ENCODE measurements around the gene NIPAL1.
"Not testable (repeated sequence)": the region's sequence is repeated elsewhere in the genome, so short reads cannot be mapped to it uniquely, and the experiment has no call there.

Gene NIPAL1

DNA sequence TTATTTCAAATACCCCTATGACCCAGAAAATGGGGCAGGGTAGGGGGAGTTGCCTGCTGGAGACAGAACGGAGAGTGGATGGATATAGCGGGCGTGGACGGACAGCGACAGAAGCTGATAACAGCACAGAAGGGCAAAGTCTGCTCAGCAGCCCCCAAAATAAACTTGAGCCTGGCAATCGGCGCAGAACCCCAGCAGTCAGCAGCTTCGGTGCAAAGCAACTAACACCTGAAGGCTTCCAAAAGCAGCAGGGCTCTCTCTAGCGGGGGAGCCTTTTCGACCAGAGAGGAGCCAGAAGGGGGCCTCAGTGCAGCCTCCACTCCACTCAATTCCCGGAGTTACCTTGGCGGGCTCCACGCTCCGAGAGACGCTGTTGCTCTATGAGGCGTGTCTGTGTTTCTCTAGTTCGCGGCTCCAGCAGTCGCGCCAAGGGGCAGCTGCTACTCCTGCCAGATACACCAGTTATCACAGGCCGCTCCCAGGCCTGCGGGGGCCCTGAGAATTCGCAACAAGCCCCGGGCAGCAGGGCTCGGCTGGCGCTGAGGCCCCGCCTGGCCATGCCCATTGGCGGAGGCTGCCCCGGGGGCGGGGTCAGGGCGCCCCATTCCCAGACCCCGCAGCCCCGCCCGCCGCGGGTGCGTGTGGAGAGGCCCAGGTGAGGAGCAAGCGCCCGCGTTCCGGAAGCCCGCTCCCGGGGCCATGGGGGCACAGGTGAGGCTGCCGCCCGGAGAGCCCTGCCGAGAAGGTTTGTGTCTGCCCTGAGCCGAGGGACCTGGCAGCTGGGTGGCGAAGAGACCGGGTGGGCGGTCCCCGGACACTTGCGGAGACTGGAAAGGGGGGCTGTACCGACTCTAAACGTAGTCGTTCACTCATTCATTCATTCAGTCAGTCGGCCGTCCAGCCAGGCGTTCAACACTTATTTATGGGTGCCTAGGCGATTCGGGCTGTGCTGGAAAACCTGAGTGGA is at the start of gene NIPAL1, which contains the start of gene CNGA1:
Gene NIPAL1, plus strand, starts transcription at position 632 of the 967 bp plus-strand sequence. Its CDS starts 68 bp downstream, at position 700.
Gene CNGA1, minus strand, starts transcription at position 541 of the 967 bp plus-strand sequence. CDS start 63,992 bp downstream, outside the sequence.
- peaks cover 2% of the 10 kb centered on the region for H3K27me3 Mint-ChIP-seq
- H3K36me3 Mint-ChIP-seq, result no peaks in the 10 kb centered on the region
- no peaks in the 10 kb centered on the region for H3K9me3 Mint-ChIP-seq (ENCODE audit: low read depth)
- peak within 1 kb of the TSS; percentile 90 for H3K4me3 Mint-ChIP-seq
- peaks cover 20% of the 10 kb centered on the region for H3K4me1 Mint-ChIP-seq (ENCODE audit: low read depth)
- peak within 1 kb of the TSS; percentile 54 for H3K27ac Mint-ChIP-seq

GRCh38 chr4:47968847-47969246 is 47.7 kb upstream of the NIPAL1 start:
- Mint-ChIP-seq H3K4me3 (no peak overlapping the region), H3K4me1 (ENCODE audit: low read depth) (no peaks in the 10 kb centered on the region), H3K9me3 (ENCODE audit: low read depth) (no peaks in the 10 kb centered on the region), H3K27ac (no peak overlapping the region), H3K36me3 (peaks cover 5% of the 10 kb centered on the region), H3K27me3 (peaks cover 6% of the 10 kb centered on the region)

- Mint-ChIP-seq H3K27me3 (peaks cover 6% of the 10 kb centered on the region), H3K9me3 (ENCODE audit: low read depth) (no peaks in the 10 kb centered on the region), H3K36me3 (peaks cover 5% of the 10 kb centered on the region), H3K4me1 (ENCODE audit: low read depth) (no peaks in the 10 kb centered on the region), H3K4me3 (no peak overlapping the region), H3K27ac (no peak overlapping the region)
These were observed 44.4 kb upstream of the NIPAL1 start for GRCh38 chr4:47972181-47972580.

DNA sequence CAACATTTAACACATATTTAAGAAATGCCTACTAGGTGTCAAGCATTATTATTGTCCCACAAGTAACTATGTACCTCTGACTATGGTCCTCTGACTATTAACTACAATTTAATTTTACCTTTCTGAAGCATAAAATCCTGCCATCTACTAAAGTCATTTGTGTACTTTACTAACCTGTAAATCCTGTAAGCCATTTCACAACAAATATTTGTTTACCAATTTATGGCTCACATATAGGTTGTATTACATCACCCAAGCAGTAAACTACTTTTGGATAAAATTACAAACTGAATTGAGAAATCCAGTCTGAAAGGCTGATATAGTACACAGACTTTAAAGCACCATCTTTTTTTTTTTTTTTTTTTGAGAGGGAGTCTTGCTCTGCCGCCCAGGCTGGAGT is 43.9 kb upstream of the NIPAL1 start:
- H3K36me3 Mint-ChIP-seq, result peaks cover 5% of the 10 kb centered on the region
- no peaks in the 10 kb centered on the region for H3K4me1 Mint-ChIP-seq (ENCODE audit: low read depth)

DNA sequence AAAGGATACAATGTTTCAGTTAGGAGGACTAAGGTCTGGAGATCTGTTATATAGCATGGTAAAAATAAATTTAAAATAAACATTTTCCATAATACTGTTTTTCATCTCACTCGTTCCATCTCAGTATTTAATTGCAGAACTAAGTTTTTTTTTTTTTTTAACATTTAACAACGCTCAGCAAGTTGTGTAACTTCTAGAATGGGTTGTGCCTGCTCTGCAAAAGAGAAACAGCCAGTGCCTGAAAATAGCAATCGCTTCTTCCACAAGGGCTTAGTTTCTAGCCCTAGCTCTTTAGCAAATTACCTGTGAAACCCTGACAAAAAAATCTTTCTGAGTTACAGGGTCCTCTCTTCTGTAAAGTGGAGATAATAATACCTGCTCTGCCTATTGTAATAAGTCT is 42.0 kb upstream of the NIPAL1 start:
- Mint-ChIP-seq H3K27me3 (peaks cover 3% of the 10 kb centered on the region), H3K4me1 (ENCODE audit: low read depth) (no peaks in the 10 kb centered on the region), H3K4me3 (no peak overlapping the region), H3K36me3 (peaks cover 2% of the 10 kb centered on the region), H3K9me3 (ENCODE audit: low read depth) (no peaks in the 10 kb centered on the region), H3K27ac (no peak overlapping the region)

More for the DNA sequence above, 43.9 kb upstream of the NIPAL1 start:
- no peaks in the 10 kb centered on the region for H3K9me3 Mint-ChIP-seq (ENCODE audit: low read depth)
- H3K27ac Mint-ChIP-seq, result no peak overlapping the region
- no peak overlapping the region for H3K4me3 Mint-ChIP-seq
- H3K27me3 Mint-ChIP-seq, result peaks cover 6% of the 10 kb centered on the region

- no peak overlapping the region for H3K27ac Mint-ChIP-seq
- H3K9me3 Mint-ChIP-seq (ENCODE audit: low read depth), result peaks cover 12% of the 10 kb centered on the region
- H3K36me3 Mint-ChIP-seq, result peaks cover 8% of the 10 kb centered on the region
- H3K4me3 Mint-ChIP-seq, result no peak overlapping the region
- H3K4me1 Mint-ChIP-seq (ENCODE audit: low read depth), result peaks cover 22% of the 10 kb centered on the region
- no peaks in the 10 kb centered on the region for H3K27me3 Mint-ChIP-seq
These were observed 26.4 kb upstream of the NIPAL1 start for GRCh38 chr4:47990145-47990544.

- peaks cover 22% of the 10 kb centered on the region for H3K4me1 Mint-ChIP-seq (ENCODE audit: low read depth)
- peaks cover 12% of the 10 kb centered on the region for H3K9me3 Mint-ChIP-seq (ENCODE audit: low read depth)
These were observed 24.1 kb upstream of the NIPAL1 start for GRCh38 chr4:47992475-47992874.

DNA sequence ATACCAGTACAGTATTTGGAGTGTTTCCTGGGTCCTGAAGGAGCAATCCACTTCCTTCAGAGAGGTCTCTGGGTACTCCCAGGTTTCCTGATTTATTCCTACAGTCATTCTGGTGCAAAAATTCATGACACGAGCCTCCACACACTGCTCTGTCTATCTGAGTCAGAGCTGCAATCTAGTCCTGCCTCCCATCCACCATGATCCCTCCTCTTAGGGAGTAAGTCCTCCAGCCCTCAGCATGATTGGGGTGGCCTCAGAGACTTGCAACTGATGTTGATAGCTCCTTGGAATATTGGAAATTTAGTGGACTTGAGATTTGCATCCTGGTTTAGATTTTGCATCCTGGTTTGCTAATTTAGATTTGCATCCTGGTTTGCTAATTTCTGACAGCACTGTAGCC is 20.6 kb upstream of the NIPAL1 start:
- H3K27ac Mint-ChIP-seq, result no peak overlapping the region
- peaks cover 6% of the 10 kb centered on the region for H3K9me3 Mint-ChIP-seq (ENCODE audit: low read depth)
- H3K27me3 Mint-ChIP-seq, result no peaks in the 10 kb centered on the region
- no peak overlapping the region for H3K4me3 Mint-ChIP-seq
- H3K4me1 Mint-ChIP-seq (ENCODE audit: low read depth), result peaks cover 22% of the 10 kb centered on the region
- H3K36me3 Mint-ChIP-seq, result peaks cover 11% of the 10 kb centered on the region

More at GRCh38 chr4:47992475-47992874, 24.1 kb upstream of the NIPAL1 start:
- H3K27ac Mint-ChIP-seq, H3K4me3 Mint-ChIP-seq, H3K36me3 Mint-ChIP-seq, H3K27me3 Mint-ChIP-seq: not testable (repeated sequence)

- Mint-ChIP-seq H3K27ac (no peak overlapping the region), H3K27me3 (no peaks in the 10 kb centered on the region), H3K36me3 (peaks cover 8% of the 10 kb centered on the region), H3K9me3 (ENCODE audit: low read depth) (no peaks in the 10 kb centered on the region), H3K4me1 (ENCODE audit: low read depth) (no peaks in the 10 kb centered on the region), H3K4me3 (no peak overlapping the region)
These were observed 14.3 kb upstream of the NIPAL1 start for GRCh38 chr4:48002267-48002666.

DNA sequence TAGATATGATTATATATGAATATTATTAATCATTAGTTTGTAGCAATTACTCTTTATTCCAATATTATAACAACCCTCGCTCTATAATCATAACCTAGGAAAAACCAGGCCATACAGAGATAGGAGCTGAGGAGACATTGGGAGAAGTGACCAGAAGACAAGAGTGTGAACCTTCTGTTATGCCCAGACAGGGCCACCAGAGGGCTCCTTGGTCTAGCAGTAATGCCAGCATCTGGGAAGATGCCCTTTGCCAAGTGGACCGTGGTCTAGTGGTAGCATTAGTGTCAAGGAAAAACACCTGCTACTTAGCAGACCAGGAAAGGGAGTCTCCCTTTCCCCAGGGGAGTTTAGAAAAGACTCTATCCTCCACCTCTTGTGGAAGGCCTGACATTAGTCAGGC is 13.0 kb upstream of the NIPAL1 start:
- not testable (repeated sequence) for H3K27ac Mint-ChIP-seq; H3K9me3 Mint-ChIP-seq (ENCODE audit: low read depth); H3K36me3 Mint-ChIP-seq; H3K27me3 Mint-ChIP-seq; H3K4me3 Mint-ChIP-seq; H3K4me1 Mint-ChIP-seq (ENCODE audit: low read depth)

- H3K4me3 Mint-ChIP-seq, result no peak overlapping the region
- H3K4me1 Mint-ChIP-seq (ENCODE audit: low read depth), result no peaks in the 10 kb centered on the region
- H3K36me3 Mint-ChIP-seq, result peaks cover 4% of the 10 kb centered on the region
- H3K9me3 Mint-ChIP-seq (ENCODE audit: low read depth), result no peaks in the 10 kb centered on the region
- H3K27me3 Mint-ChIP-seq, result peaks cover 3% of the 10 kb centered on the region
- no peak overlapping the region for H3K27ac Mint-ChIP-seq
These were observed 10.8 kb upstream of the NIPAL1 start for GRCh38 chr4:48005781-48006180.

GRCh38 chr4:48008021-48008596 is 8.5 kb upstream of the NIPAL1 start:
- no peak overlapping the region for H3K4me3 Mint-ChIP-seq
- H3K36me3 Mint-ChIP-seq, result peaks cover 4% of the 10 kb centered on the region
- H3K27me3 Mint-ChIP-seq, result peaks cover 5% of the 10 kb centered on the region
- H3K9me3 Mint-ChIP-seq (ENCODE audit: low read depth), result no peaks in the 10 kb centered on the region
- H3K4me1 Mint-ChIP-seq (ENCODE audit: low read depth), result no peaks in the 10 kb centered on the region
- no peak overlapping the region for H3K27ac Mint-ChIP-seq

DNA sequence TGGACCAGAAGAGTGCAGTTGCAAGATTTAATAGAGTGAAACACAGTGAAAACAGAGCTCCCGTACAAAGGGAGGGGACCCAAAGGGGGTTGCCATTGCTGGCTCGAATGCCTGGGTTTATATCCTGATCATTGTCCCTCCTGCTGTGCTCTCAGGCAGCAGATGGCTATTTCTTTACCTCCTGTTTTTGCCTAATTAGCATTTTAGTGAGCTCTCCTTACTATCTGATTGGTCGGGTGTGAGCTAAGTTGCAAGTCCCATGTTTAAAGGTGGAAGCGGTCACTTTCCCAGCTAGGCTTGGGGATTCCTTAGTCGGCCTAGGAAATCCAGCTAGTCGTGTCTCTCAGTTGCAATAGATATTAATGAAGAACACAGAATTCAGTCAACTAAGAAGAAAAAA is 5.7 kb upstream of the NIPAL1 start:
- H3K9me3 Mint-ChIP-seq (ENCODE audit: low read depth); H3K27ac Mint-ChIP-seq; H3K4me1 Mint-ChIP-seq (ENCODE audit: low read depth); H3K4me3 Mint-ChIP-seq; H3K27me3 Mint-ChIP-seq; H3K36me3 Mint-ChIP-seq: not testable (repeated sequence)

DNA sequence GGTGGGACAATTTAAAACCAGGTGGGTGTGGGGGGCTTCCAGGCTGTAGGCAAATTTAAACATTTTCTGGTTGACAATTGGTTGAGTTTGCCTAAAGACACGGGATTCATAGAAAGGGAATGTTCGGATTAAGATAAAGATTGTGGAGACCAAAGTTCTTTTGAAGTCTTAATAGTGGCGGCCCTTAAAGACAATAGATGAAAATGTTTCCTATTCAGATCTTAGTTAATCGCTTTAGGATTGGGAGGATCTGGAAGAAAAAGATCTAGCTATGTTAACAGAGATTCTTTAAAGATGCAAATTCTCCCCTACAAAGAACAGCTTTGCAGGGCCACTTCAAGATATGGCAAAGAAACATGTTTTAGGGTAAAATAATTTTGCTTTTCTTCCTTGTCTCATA is 4.8 kb upstream of the NIPAL1 start:
- Mint-ChIP-seq H3K27ac (no peak overlapping the region), H3K4me1 (ENCODE audit: low read depth) (peaks cover 6% of the 10 kb centered on the region), H3K4me3 (no peak overlapping the region), H3K9me3 (ENCODE audit: low read depth) (no peaks in the 10 kb centered on the region), H3K36me3 (peaks cover 2% of the 10 kb centered on the region), H3K27me3 (peaks cover 6% of the 10 kb centered on the region)

DNA sequence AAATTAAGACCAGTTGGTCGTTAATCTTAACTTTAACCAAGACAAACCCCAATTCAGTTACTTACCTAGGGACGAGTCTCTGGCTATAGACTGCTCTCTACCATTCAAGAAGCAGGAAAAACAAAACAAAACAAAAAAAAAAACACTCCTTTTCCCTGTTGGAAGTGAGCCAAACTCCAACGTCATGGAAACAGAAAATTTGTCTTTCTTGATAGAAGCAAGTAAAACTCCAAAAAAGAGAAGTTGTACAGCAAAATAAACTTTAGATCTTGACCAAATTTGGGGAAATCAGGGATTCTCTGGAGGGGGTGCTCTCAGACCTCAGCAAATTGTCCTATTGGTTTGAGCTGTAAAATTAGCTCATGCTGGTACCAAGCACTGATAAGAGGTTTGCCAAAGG is 3.7 kb upstream of the NIPAL1 start:
- no peak overlapping the region for H3K4me3 Mint-ChIP-seq
- no peaks in the 10 kb centered on the region for H3K9me3 Mint-ChIP-seq (ENCODE audit: low read depth)
- H3K4me1 Mint-ChIP-seq (ENCODE audit: low read depth), result peaks cover 10% of the 10 kb centered on the region
- H3K27me3 Mint-ChIP-seq, result peaks cover 6% of the 10 kb centered on the region
- H3K27ac Mint-ChIP-seq, result no peak overlapping the region
- no peaks in the 10 kb centered on the region for H3K36me3 Mint-ChIP-seq

Measured in activated naive CD8-positive, alpha-beta T cell (primary cell).